ENCODE data around the gene TNFRSF4.

The TNFRSF4 gene

GRCh38 chr1:1205769-1206375 lies 8.1 kb downstream of the TNFRSF4 start:
- intact Hi-C loops (cut with DNase I), result no loop called here
- peak in 3 of 10 donors; percentile 66 to 81 (median 77) for DNase-seq

- DNase-seq, result peak in 3 of 10 donors; percentile 65 to 77 (median 72)
- intact Hi-C loops (cut with DNase I), result no loop called here
These were observed 8.8 kb downstream of the TNFRSF4 start for GRCh38 chr1:1204998-1205768.

- intact Hi-C loops (cut with DNase I), result no loop called here
- DNase-seq, result peak in 2 of 10 donors; percentile 20 to 78
These were observed 9.5 kb downstream of the TNFRSF4 start for GRCh38 chr1:1204425-1204920.

- DNase-seq, result peak in 5 of 10 donors; percentile 2 to 74 (median 68)
- intact Hi-C loops (cut with DNase I), result no loop called here
These were observed 10.2 kb downstream of the TNFRSF4 start for GRCh38 chr1:1203561-1204424.

- intact Hi-C loops (cut with DNase I), result no loop called here
These were observed 11.0 kb downstream of the TNFRSF4 start for GRCh38 chr1:1202831-1203560.

GRCh38 chr1:1200876-1201810 lies 12.8 kb downstream of the TNFRSF4 start:
- peak in 6 of 10 donors; percentile 31 to 93 (median 63) for DNase-seq
- intact Hi-C loops (cut with DNase I), result no loop called here

More at GRCh38 chr1:1202831-1203560, 11.0 kb downstream of the TNFRSF4 start:
- DNase-seq, result peak in 3 of 10 donors; percentile 68 to 72 (median 70)

GRCh38 chr1:1199961-1200875 lies 13.7 kb downstream of the TNFRSF4 start:
- peak in 4 of 10 donors; percentile 6 to 79 (median 54) for DNase-seq
- intact Hi-C loops (cut with DNase I), result loop anchor here (10.0 kb wide), 1 partner anchor 55 kb away; no protein-coding TSS in a partner anchor

- intact Hi-C loops (cut with DNase I), result loop anchor here (10.0 kb wide), 1 partner anchor 55 kb away; no protein-coding TSS in a partner anchor
- DNase-seq, result peak in 3 of 10 donors; percentile 2 to 74 (median 63)
These were observed 14.6 kb downstream of the TNFRSF4 start for GRCh38 chr1:1199141-1199960.

GRCh38 chr1:1198423-1199140 lies 15.4 kb downstream of the TNFRSF4 start:
- intact Hi-C loops (cut with DNase I), result loop anchor here (10.0 kb wide), 1 partner anchor 54 kb away; no protein-coding TSS in a partner anchor
- peak in 4 of 10 donors; percentile 1 to 73 (median 52) for DNase-seq

GRCh38 chr1:1197551-1198422 lies 16.2 kb downstream of the TNFRSF4 start:
- intact Hi-C loops (cut with DNase I), result loop anchor here (10.0 kb wide), 1 partner anchor 53 kb away; no protein-coding TSS in a partner anchor
- peak in 4 of 10 donors; percentile 2 to 82 (median 62) for DNase-seq

GRCh38 chr1:1197188-1197500 lies 16.8 kb downstream of the TNFRSF4 start:
- intact Hi-C loops (cut with DNase I), result loop anchor here (10.0 kb wide), 1 partner anchor 52 kb away; no protein-coding TSS in a partner anchor
- DNase-seq, result no peak

GRCh38 chr1:1196431-1197187 lies 17.3 kb downstream of the TNFRSF4 start:
- intact Hi-C loops (cut with DNase I), result loop anchor here (10.0 kb wide), 1 partner anchor 52 kb away; no protein-coding TSS in a partner anchor
- DNase-seq, result peak in 3 of 10 donors; percentile 26 to 64 (median 59)

- peak in 1 of 10 donors; percentile 19 for DNase-seq
- intact Hi-C loops (cut with DNase I), result loop anchor here (10.0 kb wide), 1 partner anchor 51 kb away; no protein-coding TSS in a partner anchor
These were observed 18.2 kb downstream of the TNFRSF4 start for GRCh38 chr1:1195726-1196125.

- intact Hi-C loops (cut with DNase I), result loop anchor here (10.0 kb wide), 1 partner anchor 50 kb away; no protein-coding TSS in a partner anchor
- DNase-seq, result no peak
These were observed 19.2 kb downstream of the TNFRSF4 start for GRCh38 chr1:1194723-1195122.
